LNCAP (cell line): ENCODE measurements around the gene DNLZ.

Experiments
- CTCF ChIP-seq: fragments of 450-650 bp; IDR thresholded peaks from 2 replicates; pipeline ENCODE4 v1.5.1; 2017; ENCODE audit warnings: mild to moderate bottlenecking

The DNLZ gene

GRCh38 chr9:136318776-136319241 lies 44.7 kb downstream of the DNLZ start:
- no peak for TF ChIP-seq CTCF

GRCh38 chr9:136318111-136318775 lies 45.3 kb downstream of the DNLZ start:
- no peak for TF ChIP-seq CTCF

GRCh38 chr9:136317695-136318094 lies 45.8 kb downstream of the DNLZ start:
- no peak for TF ChIP-seq CTCF

- TF ChIP-seq CTCF, result no peak
These were observed 46.5 kb downstream of the DNLZ start for GRCh38 chr9:136316896-136317676.

- TF ChIP-seq CTCF, result no peak
These were observed 47.2 kb downstream of the DNLZ start for GRCh38 chr9:136316271-136316751.

- no peak for TF ChIP-seq CTCF
These were observed 48.6 kb downstream of the DNLZ start for GRCh38 chr9:136314944-136315343.

GRCh38 chr9:136314056-136314416 lies 49.5 kb downstream of the DNLZ start:
- TF ChIP-seq CTCF, result no peak
